ENCODE results near the gene LDLRAD2. TPM values are rescaled to one million over a fixed set of nuclear protein-coding genes. Genes with fewer than 3 reads are reported as not detected.
A peak's percentile ranks its signal among the peaks of the same experiment; 100 is the strongest.

The LDLRAD2 gene
- total and polyA plus RNA-seq, 9 of the 15 experiments (the other 6 are each of a cell fraction or from before 2014, with no cell fraction given): 0.45 to 0.48 TPM; not detected in 7

GRCh38 chr1:21811875-21812305 is at the start of gene LDLRAD2 (continued):
- peak; percentile 75 for TF ChIP-seq BCOR (IDR thresholded peaks at IDR 0.05)

DNA sequence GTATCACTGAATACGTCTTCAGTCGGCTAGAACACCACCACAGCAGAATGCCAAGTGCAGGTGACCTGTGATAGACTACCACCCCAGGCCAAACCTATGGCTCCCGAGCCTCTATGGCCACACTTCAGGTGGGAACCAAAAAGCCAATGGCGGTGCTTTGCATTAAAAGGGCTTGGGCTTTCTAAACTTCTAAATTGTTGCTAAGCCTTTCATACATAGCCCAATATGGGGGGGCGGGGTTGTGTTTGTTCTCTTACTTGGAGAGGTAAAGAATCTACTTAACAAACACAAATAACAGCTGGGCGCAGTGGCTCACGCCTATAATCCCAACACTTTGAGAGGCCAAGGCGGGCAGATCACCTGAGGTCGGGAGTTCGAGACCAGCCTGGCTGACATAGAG is 48.8 kb upstream of the LDLRAD2 start:
- Histone ChIP-seq H3K4me1 (replicated peaks in 1 of 2; ENCODE audit: control insufficient read depth in 2 of 2, insufficient read depth in 2 of 2, low read length in 2 of 2) (peaks cover 46 to 55% of the 10 kb centered on the region in 2 experiments), H3K9ac (ENCODE audit: insufficient read depth in 1 of 2, low read depth in 2 of 2, low read length in 2 of 2) (no peak overlapping the region)

DNA sequence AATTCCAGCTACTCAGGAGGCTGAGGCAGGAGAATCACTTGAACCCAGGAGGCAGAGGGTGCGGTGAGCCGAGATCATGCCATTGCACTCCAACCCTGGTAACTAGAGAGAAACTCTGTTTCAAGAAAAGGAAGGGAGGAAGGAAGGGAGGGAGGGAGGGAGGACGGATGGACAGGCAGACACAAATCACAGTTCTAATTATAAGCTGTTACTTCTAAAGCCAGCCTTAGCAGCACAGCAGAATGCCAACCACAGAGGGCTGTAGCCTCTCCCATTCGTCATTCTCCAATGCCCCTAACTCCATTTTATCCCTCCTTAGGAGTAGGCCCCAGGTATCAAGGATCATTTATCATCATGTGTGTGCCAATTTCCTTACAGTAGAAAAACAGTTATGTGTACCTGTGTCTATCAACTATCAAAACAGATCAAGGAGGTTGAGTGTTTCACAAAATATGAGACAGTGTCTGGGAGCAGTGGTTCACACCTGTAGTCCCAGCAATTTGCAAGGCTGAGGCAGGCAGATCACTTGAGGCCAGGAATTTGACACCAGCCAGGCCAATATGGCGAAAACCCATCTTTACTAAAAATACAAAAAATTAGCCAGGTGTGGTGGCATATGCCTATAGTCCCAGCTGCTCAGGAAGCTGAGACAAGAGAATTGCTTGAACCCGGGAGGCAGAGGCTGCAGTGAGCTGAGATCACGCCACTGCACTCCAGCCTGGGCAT is 48.2 kb upstream of the LDLRAD2 start:
- ChIA-PET POLR2A (interaction anchor here (0.6 to 1.2 kb wide), 3 partner anchors 11 to 445 kb away, joined by 3 to 5 read pairs (median 3); no protein-coding TSS in a partner anchor), CTCF (ENCODE audit: low intra/inter-chr PET ratio) (no interaction called here)
- BruUV-seq (replicated peaks): no TSS peak
- in situ Hi-C loops (cut with MboI): no loop called here
- DNase-seq (ENCODE audit: extremely low read depth in 1 of 4, low spot score in 3 of 4) (no peak), FAIRE-seq (no peak), ATAC-seq (no peak)
- Histone ChIP-seq H3K4me1 (replicated peaks in 1 of 2; ENCODE audit: control insufficient read depth in 2 of 2, insufficient read depth in 2 of 2, low read length in 2 of 2) (peaks cover 48 to 61% of the 10 kb centered on the region in 2 experiments), H3K27ac (ENCODE audit: extremely low read depth, low read depth, low read length) (no peak overlapping the region), H3K27me3 (ENCODE audit: control insufficient read depth in 2 of 2, insufficient read depth in 2 of 2, low read length in 2 of 2) (no peaks in the 10 kb centered on the region), H3K9me3 (replicated peaks; ENCODE audit: control insufficient read depth, insufficient read depth, low read depth, low read length) (no peaks in the 10 kb centered on the region), H3K9ac (ENCODE audit: insufficient read depth in 1 of 2, low read depth in 2 of 2, low read length in 2 of 2) (no peak overlapping the region; a peak in 1 of 4 replicates), H3K4me2 (ENCODE audit: insufficient read depth, low read length) (no peak overlapping the region), H4K20me1 (replicated peaks; ENCODE audit: control insufficient read depth, insufficient read depth, low read length) (peaks cover 43% of the 10 kb centered on the region), H3K4me3 (no peak overlapping the region), H2AFZ (ENCODE audit: low read depth, low read length) (no peak overlapping the region), H3K9me1 (ENCODE audit: control insufficient read depth, insufficient read depth, low read length) (no peaks in the 10 kb centered on the region), H3K79me2 (ENCODE audit: control insufficient read depth, insufficient read depth, low read length) (peaks cover 98% of the 10 kb centered on the region), H3K36me3 (ENCODE audit: control insufficient read depth, insufficient read depth, low read length) (peaks cover 11% of the 10 kb centered on the region; the same call in 2 of the 3 replicates)
- intact Hi-C loops (cut with micrococcal nuclease): no loop called here
- WGBS (ENCODE audit: insufficient coverage, low coverage, missing lambda C conversion rate): 69% methylated on average over 4 of the region's 7 CpGs
- TF ChIP-seq ILF3 (IDR thresholded peaks at IDR 0.05; ENCODE audit: borderline replicate concordance) (no peak), ZNF75A (CRISPR knock-in tag; IDR thresholded peaks at IDR 0.05) (no peak)

More for the DNA sequence above, 48.8 kb upstream of the LDLRAD2 start:
- no peaks in the 10 kb centered on the region for H3K27me3 ChIP-seq (ENCODE audit: control insufficient read depth in 2 of 2, insufficient read depth in 2 of 2, low read length in 2 of 2)
- BruUV-seq (replicated peaks): no TSS peak
- no peak for FAIRE-seq
- no peak for ATAC-seq
- no peak for TF ChIP-seq HDAC2 (IDR thresholded peaks at IDR 0.05)
- DNase-seq (ENCODE audit: extremely low read depth in 1 of 4, low spot score in 3 of 4): no peak
- in situ Hi-C loops (cut with MboI): no loop called here
- H3K4me2 ChIP-seq (ENCODE audit: insufficient read depth, low read length): no peak overlapping the region
- no peak overlapping the region for H3K4me3 ChIP-seq
- H3K9me1 ChIP-seq (ENCODE audit: control insufficient read depth, insufficient read depth, low read length): no peaks in the 10 kb centered on the region
- H3K36me3 ChIP-seq (ENCODE audit: control insufficient read depth, insufficient read depth, low read length): peaks cover 10% of the 10 kb centered on the region; the same call in 2 of the 3 replicates
- H2AFZ ChIP-seq (ENCODE audit: low read depth, low read length): no peak overlapping the region
- peaks cover 98% of the 10 kb centered on the region for H3K79me2 ChIP-seq (ENCODE audit: control insufficient read depth, insufficient read depth, low read length)
- ChIA-PET CTCF (ENCODE audit: low intra/inter-chr PET ratio) (no interaction called here), POLR2A (interaction anchor here (0.6 to 1.2 kb wide), 3 partner anchors 13 to 1538 kb away, joined by 3 read pairs; no protein-coding TSS in a partner anchor)
- intact Hi-C loops (cut with micrococcal nuclease): no loop called here
- no peaks in the 10 kb centered on the region for H3K9me3 ChIP-seq (replicated peaks; ENCODE audit: control insufficient read depth, insufficient read depth, low read depth, low read length)
- no peak overlapping the region for H3K27ac ChIP-seq (ENCODE audit: extremely low read depth, low read depth, low read length)
- WGBS (ENCODE audit: insufficient coverage, low coverage, missing lambda C conversion rate): 89% methylated on average over 10 of the region's 10 CpGs
- H4K20me1 ChIP-seq (replicated peaks; ENCODE audit: control insufficient read depth, insufficient read depth, low read length): peaks cover 47% of the 10 kb centered on the region

Measured in K562 (cell line).